Fibroblast of upper back skin (primary cell): ENCODE results near the gene PCDHA10.
"Not testable (repeated sequence)": the region's sequence is repeated elsewhere in the genome, so short reads cannot be mapped to it uniquely, and the experiment has no call there.

Experiments
- DNase-seq: peaks from one replicate; pipeline ENCODE4 v3.0.0-alpha.2; 2013

PCDHA10 gene, protein sequence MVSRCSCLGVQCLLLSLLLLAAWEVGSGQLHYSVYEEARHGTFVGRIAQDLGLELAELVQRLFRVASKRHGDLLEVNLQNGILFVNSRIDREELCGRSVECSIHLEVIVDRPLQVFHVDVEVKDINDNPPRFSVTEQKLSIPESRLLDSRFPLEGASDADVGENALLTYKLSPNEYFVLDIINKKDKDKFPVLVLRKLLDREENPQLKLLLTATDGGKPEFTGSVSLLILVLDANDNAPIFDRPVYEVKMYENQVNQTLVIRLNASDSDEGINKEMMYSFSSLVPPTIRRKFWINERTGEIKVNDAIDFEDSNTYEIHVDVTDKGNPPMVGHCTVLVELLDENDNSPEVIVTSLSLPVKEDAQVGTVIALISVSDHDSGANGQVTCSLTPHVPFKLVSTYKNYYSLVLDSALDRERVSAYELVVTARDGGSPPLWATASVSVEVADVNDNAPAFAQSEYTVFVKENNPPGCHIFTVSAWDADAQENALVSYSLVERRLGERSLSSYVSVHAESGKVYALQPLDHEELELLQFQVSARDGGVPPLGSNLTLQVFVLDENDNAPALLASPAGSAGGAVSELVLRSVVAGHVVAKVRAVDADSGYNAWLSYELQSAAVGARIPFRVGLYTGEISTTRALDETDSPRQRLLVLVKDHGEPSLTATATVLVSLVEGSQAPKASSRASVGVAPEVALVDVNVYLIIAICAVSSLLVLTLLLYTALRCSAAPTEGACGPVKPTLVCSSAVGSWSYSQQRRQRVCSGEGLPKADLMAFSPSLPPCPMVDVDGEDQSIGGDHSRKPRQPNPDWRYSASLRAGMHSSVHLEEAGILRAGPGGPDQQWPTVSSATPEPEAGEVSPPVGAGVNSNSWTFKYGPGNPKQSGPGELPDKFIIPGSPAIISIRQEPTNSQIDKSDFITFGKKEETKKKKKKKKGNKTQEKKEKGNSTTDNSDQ

DNA sequence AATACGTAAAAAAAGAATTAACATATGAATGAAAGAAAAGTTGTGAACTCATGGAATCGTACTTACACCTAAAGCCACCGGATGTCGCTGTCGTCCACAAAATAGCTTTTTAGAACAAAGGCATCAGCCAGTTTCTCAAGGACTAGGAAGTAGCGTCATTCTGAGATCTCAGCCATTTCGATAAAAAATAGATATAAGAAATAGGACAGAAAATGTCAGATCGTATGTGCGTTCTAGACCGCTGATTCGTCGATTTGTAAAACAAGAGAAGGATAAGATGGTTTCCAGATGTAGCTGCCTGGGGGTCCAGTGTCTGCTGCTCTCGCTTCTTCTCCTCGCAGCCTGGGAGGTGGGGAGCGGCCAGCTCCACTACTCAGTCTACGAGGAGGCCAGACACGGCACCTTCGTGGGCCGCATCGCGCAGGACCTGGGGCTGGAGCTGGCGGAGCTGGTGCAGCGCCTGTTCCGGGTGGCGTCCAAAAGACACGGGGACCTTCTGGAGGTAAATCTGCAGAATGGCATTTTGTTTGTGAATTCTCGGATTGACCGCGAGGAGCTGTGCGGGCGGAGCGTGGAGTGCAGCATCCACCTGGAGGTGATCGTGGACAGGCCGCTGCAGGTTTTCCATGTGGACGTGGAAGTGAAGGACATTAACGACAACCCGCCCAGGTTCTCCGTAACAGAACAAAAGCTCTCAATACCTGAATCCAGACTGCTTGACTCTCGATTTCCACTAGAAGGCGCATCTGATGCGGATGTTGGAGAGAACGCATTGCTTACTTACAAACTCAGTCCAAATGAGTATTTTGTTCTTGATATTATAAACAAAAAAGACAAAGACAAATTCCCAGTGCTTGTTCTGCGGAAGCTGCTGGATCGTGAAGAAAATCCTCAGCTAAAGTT is at the start of gene PCDHA10:
TSS of gene PCDHA10 (plus strand) at position 126 of the 903 bp plus-strand sequence. CDS start at position 278, 152 bp downstream.
- DNase-seq: no peak

DNA sequence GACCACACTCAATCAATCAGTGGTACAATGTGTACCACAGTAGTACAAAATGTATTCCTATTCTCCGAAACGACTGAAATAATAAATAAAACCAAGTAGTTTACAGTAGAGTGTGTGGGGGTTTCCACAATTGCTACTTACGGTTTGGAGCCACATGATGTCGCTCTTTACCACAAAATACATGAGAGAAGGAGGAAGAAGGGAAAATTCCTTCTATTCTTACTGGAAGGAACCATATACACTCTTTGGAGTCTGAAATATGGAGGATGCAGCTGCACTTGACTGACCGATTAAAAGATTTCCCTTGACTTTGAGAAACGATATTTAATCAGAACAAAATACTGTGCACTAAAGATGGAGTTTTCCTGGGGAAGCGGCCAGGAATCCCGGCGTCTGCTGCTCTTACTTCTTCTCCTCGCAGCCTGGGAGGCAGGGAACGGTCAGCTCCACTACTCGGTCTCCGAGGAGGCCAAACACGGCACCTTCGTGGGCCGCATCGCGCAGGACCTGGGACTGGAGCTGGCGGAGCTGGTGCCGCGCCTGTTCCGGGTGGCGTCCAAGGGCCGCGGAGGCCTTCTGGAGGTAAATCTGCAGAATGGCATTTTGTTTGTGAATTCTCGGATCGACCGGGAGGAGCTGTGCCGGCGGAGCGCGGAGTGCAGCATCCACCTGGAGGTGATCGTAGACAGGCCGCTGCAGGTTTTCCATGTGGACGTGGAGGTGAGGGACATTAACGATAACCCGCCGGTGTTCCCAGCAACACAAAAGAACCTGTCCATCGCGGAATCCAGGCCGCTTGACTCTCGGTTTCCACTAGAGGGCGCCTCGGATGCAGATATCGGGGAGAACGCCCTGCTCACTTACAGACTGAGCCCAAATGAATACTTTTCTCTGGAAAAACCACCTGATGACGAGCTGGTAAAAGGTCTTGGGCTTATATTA is 48.6 kb upstream of the PCDHA10 start, which contains the start of gene PCDHA4:
TSS of gene PCDHA4 (plus strand) at position 235 of the 942 bp plus-strand sequence.
- DNase-seq: no peak

DNA sequence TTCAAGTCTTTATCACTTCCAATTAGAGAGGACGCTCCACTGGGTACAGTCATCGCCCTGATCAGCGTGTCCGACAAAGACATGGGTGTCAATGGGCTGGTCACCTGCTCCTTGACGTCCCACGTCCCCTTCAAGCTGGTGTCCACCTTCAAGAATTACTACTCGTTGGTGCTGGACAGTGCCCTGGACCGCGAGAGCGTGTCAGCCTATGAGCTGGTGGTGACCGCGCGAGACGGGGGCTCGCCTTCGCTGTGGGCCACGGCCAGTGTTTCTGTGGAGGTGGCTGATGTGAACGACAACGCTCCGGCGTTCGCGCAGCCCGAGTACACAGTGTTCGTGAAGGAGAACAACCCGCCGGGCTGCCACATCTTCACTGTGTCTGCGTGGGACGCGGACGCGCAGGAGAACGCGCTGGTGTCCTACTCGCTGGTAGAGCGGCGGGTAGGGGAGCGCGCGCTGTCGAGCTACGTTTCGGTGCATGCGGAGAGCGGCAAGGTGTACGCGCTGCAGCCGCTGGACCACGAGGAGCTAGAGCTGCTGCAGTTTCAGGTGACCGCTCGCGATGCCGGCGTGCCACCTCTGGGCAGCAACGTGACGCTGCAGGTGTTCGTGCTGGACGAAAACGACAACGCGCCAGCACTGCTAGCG is 47.3 kb upstream of the PCDHA10 start:
- DNase-seq: not testable (repeated sequence)

DNA sequence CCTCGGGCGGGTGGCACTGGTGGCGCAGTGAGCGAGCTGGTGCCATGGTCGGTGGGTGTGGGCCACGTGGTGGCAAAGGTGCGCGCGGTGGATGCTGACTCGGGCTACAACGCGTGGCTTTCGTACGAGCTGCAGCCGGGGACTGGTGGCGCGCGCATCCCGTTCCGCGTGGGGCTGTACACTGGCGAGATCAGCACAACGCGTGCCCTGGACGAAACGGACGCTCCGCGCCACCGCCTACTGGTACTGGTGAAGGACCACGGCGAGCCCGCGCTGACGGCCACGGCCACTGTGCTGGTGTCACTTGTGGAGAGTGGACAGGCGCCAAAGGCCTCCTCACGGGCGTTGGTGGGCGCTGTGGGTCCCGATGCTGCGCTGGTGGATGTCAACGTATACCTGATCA is 46.8 kb upstream of the PCDHA10 start:
- no peak for DNase-seq

DNA sequence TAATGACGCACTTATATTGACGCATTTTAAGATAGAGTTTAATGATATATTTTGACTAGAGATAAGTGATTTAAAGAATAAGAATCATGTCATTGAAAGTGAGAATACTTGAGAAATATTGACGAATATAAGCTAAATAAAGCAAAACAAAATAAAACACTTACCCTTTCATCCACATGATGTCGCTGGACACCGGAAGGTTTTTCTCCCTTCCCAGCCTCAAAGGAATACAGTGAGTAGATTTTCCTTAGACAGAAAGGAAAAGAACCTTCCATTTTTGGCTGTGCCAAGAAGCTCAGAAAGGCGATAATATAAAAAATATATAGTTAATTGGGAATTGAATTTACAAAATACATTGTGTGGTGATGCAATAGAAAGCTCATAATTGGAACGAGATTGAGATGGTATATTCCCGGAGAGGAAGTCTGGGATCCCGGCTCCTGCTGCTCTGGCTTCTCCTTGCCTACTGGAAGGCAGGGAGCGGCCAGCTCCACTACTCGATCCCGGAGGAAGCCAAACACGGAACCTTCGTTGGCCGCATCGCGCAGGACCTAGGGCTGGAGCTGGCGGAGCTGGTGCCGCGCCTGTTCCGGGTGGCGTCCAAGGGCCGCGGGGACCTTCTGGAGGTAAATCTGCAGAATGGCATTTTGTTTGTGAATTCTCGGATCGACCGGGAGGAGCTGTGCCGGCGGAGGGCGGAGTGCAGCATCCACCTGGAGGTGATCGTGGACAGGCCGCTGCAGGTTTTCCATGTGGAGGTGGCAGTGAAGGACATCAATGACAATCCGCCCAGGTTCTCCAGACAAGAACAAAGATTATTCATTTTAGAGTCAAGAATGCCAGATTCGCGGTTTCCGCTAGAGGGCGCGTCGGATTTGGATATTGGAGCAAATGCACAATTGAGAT is 34.1 kb upstream of the PCDHA10 start, which contains the start of gene PCDHA5:
TSS of gene PCDHA5 (plus strand) at position 239 of the 906 bp plus-strand sequence.
- DNase-seq: no peak

DNA sequence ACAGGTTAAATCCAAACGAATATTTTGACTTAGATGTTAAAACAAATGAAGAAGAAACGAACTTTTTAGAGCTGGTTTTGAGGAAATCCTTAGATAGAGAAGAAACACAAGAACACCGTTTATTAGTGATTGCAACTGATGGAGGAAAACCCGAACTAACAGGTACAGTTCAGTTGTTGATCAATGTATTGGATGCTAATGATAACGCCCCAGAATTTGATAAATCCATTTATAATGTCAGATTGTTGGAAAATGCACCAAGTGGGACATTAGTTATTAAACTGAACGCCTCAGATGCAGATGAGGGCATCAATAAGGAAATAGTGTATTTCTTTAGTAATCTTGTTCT is 33.4 kb upstream of the PCDHA10 start:
- DNase-seq: no peak

DNA sequence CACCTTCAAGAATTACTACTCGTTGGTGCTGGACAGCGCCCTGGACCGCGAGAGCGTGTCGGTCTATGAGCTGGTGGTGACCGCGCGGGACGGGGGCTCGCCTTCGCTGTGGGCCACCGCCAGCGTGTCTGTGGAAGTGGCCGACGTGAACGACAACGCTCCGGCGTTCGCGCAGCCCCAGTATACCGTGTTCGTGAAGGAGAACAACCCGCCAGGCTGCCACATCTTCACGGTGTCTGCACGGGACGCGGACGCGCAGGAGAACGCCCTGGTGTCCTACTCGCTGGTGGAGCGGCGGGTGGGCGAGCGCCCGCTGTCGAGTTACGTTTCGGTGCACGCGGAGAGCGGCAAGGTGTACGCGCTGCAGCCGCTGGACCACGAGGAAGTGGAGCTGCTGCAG is 32.7 kb upstream of the PCDHA10 start:
- DNase-seq: not testable (repeated sequence)

DNA sequence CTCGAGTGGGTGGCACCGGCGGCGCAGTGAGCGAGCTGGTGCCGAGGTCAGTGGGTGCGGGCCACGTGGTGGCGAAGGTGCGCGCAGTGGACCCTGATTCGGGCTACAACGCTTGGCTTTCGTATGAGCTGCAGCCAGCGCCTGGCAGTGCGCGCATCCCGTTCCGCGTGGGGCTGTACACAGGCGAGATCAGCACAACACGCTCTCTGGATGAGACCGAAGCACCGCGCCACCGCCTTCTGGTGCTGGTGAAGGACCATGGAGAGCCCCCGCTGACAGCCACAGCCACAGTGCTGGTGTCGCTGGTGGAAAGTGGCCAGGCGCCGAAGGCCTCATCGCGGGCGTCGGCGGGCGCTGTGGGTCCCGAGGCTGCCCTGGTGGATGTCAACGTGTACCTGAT is 32.2 kb upstream of the PCDHA10 start:
- no peak for DNase-seq

DNA sequence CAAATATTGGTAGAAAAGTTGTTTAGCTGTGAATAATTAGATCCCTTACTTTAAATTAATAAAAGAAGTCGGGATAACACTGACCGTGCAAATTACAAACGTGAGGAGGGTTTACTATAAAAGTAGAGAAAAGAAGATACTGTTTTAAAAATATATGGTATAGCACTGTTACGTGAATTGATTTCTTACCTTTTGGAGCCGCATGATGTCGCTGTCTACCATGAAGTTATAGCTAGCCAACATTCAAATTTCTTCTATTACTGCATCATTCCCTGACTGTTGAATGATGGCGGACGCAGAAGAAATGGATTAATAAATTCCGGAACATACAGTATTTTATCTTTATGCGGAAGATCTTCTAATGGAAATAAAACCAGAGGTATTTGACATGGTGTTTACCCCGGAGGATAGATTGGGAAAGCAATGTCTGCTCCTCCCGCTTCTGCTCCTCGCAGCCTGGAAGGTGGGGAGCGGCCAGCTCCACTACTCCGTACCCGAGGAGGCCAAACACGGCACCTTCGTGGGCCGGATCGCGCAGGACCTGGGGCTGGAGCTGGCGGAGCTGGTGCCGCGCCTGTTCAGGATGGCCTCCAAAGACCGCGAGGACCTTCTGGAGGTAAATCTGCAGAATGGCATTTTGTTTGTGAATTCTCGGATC is 27.9 kb upstream of the PCDHA10 start, which contains the start of gene PCDHA6:
TSS of gene PCDHA6 (plus strand) at position 257 of the 658 bp plus-strand sequence. CDS start at position 389, 132 bp downstream.
- DNase-seq: no peak

DNA sequence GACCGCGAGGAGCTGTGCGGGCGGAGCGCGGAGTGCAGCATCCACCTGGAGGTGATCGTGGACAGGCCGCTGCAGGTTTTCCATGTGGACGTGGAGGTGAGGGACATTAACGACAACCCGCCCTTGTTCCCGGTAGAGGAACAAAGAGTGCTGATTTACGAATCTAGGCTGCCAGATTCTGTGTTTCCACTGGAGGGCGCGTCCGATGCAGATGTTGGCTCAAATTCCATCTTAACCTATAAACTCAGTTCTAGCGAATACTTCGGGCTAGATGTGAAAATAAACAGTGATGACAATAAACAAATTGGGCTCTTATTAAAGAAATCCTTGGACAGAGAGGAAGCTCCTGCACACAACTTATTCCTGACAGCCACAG is 27.3 kb upstream of the PCDHA10 start:
- DNase-seq: no peak

DNA sequence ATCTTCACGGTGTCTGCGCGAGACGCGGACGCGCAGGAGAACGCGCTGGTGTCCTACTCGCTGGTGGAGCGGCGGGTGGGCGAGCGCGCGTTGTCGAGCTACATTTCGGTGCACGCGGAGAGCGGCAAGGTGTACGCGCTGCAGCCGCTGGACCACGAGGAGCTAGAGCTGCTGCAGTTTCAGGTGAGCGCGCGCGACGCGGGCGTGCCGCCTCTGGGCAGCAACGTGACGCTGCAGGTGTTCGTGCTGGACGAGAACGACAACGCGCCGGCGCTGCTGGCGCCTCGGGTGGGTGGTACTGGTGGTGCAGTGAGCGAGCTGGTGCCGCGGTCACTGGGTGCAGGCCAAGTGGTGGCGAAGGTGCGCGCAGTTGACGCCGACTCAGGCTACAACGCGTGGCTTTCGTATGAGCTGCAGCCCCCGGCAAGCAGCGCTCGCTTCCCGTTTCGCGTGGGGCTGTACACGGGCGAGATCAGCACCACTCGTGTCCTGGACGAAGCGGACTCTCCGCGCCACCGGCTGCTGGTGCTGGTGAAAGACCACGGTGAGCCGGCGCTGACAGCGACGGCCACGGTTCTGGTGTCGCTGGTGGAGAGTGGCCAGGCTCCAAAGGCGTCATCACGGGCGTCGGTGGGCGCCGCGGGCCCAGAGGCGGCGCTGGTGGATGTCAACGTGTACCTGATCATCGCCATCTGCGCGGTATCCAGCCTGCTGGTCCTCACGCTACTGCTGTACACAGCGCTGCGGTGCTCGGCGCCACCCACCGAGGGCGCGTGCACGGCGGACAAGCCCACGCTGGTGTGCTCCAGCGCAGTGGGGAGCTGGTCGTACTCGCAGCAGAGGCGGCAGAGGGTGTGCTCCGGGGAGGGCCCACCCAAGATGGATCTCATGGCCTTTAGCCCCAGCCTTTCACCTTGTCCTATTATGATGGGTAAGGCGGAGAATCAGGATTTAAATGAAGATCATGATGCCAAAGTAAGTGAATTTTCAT is 25.9 kb upstream of the PCDHA10 start:
- not testable (repeated sequence) for DNase-seq

DNA sequence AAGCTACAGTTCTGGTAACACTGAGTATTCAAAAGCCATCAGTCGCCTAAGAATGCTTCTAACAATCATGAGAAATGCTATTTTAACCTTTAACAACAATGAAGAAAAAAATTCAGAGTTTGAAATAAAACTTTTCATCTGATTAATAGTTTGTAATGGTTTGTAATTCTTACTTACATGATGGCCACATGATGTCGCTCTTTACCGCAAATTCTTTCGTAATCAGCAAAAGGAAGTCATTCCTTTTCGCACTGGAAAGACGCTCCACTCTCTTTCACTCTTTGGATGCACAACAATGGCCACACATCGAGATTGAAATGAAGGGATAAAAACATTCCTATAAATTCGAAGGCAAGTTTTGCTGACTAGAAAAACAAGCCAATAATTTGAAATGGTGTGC is 21.7 kb upstream of the PCDHA10 start, which contains the start of gene PCDHA7:
TSS of gene PCDHA7 (plus strand) at position 277 of the 400 bp plus-strand sequence. CDS start at position 392, 115 bp downstream.
- DNase-seq: peak; percentile 21

DNA sequence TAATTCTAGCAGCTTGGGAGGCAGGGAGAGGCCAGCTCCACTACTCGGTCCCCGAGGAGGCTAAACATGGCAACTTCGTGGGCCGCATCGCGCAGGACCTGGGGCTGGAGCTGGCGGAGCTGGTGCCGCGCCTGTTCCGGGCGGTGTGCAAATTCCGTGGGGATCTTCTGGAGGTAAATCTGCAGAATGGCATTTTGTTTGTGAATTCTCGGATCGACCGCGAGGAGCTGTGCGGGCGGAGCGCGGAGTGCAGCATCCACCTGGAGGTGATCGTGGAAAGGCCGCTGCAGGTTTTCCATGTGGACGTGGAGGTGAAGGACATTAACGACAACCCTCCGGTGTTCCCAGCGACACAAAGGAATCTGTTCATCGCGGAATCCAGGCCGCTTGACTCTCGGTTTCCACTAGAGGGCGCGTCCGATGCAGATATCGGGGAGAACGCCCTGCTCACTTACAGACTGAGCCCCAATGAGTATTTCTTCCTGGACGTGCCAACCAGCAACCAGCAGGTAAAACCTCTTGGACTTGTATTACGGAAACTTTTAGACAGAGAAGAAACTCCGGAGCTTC is 21.2 kb upstream of the PCDHA10 start:
- not testable (repeated sequence) for DNase-seq

DNA sequence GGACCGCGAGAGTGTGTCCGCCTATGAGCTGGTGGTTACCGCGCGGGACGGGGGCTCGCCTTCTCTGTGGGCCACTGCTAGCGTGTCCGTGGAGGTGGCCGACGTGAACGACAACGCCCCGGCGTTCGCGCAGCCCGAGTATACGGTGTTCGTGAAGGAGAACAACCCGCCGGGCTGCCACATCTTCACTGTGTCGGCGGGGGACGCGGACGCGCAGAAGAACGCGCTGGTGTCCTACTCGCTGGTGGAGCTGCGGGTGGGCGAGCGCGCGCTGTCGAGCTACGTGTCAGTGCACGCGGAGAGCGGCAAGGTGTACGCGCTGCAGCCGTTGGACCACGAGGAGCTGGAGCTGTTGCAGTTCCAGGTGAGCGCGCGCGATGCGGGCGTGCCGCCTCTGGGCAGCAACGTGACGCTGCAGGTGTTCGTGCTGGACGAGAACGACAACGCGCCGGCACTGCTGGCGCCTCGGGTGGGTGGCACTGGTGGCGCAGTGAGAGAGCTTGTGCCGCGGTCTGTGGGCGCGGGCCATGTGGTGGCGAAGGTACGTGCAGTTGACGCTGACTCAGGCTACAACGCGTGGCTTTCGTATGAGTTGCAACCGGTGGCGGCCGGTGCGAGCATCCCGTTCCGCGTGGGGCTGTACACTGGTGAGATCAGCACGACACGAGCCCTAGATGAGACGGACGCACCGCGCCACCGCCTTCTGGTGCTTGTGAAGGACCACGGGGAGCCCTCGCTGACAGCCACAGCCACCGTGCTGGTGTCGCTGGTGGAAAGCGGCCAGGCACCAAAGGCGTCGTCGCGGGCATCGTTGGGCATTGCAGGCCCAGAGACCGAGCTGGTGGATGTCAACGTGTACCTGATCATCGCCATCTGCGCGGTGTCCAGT is 19.8 kb upstream of the PCDHA10 start:
- no peak for DNase-seq

DNA sequence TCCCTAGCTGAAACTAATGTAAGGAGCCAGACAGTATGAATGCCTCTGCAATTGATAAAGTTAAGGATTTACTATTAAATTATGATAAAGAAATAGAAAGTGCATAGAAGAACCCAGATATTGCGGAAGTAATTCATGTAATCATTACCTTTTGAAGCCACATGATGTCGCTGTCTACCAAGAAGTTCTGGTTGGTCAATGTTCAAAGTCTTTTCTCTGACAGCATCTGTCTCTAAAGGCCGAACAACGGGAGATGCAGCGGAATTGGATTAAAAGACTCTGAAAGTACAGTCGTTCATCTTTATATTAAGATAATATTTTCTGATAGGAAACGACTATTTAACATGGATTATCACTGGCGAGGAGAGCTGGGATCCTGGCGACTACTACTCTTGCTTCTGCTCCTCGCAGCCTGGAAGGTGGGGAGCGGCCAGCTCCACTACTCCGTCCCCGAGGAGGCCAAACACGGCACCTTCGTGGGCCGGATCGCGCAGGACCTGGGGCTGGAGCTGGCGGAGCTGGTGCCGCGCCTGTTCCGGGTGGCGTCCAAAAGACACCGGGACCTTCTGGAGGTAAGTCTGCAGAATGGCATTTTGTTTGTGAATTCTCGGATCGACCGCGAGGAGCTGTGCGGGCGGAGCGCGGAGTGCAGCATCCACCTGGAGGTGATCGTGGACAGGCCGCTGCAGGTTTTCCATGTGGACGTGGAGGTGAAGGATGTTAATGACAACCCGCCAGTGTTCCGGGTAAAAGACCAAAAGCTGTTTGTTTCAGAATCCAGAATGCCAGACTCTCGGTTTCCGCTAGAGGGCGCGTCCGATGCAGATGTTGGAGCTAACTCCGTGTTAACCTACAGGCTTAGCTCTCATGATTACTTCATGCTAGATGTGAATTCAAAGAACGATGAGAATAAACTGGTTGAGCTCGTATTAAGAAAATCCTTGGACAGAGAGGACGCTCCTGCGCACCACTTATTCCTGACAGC is 14.4 kb upstream of the PCDHA10 start, which contains the start of gene PCDHA8:
TSS of gene PCDHA8 (plus strand) at position 210 of the 985 bp plus-strand sequence. CDS start at position 345, 135 bp downstream.
- DNase-seq: no peak
